Mesenteric fat pad (tissue), 1 donor: ENCODE data around the gene CCDC106. TPM values are rescaled to one million over a fixed set of nuclear protein-coding genes. Genes with fewer than 3 reads are reported as not detected.

Experiments
- DNase-seq: peaks from one replicate; pipeline ENCODE4 v3.0.0-alpha.2; 2020; ENCODE audit warnings: low spot score
- total RNA-seq: library from RNA; stranded (reverse); fragmentation: NEBNext Ultra II Directional; extraction: Animal tissue kit (Norgen Biotek cat#: 25700); gene quantifications from one replicate; pipeline ENCODE4 v1.2.1, GENCODE V29; 2021
- donor health status: DM: yes; HTN: yes; CAD: no.

CCDC106 gene
- total RNA-seq, 1 donor from 2014 or later: 16.4 TPM

GRCh38 chr19:55635334-55635717 lies 12.7 kb upstream of the CCDC106 start:
- DNase-seq: no peak

GRCh38 chr19:55635856-55636440 lies 12.1 kb upstream of the CCDC106 start:
- no peak for DNase-seq

GRCh38 chr19:55636723-55637122 lies 11.3 kb upstream of the CCDC106 start:
- DNase-seq: no peak

GRCh38 chr19:55637534-55637933 lies 10.5 kb upstream of the CCDC106 start:
- DNase-seq: no peak

- no peak for DNase-seq
Measured at GRCh38 chr19:55638864-55639359, 9.1 kb upstream of the CCDC106 start.

- DNase-seq: no peak
Measured at GRCh38 chr19:55640043-55640576, 7.9 kb upstream of the CCDC106 start.

GRCh38 chr19:55640577-55641425 lies 7.2 kb upstream of the CCDC106 start, which contains the start of gene ZNF580:
ZNF580 (plus strand) TSS chr19:55641002; CDS start chr19:55642509, 1,507 bp downstream.
- DNase-seq: no peak

- DNase-seq: no peak
Measured at GRCh38 chr19:55641426-55642152, 6.4 kb upstream of the CCDC106 start.

GRCh38 chr19:55642153-55643002 lies 5.6 kb upstream of the CCDC106 start:
- DNase-seq: no peak

GRCh38 chr19:55643003-55643886 lies 4.8 kb upstream of the CCDC106 start, which contains the start of gene ZNF581:
ZNF581 (plus strand) TSS chr19:55643649; CDS start chr19:55644572, 923 bp downstream.
- DNase-seq: no peak

GRCh38 chr19:55643887-55644176 lies 4.2 kb upstream of the CCDC106 start:
- DNase-seq: no peak

- DNase-seq: no peak
Measured at GRCh38 chr19:55644191-55644833, 3.7 kb upstream of the CCDC106 start.

GRCh38 chr19:55644842-55645511 lies 3.0 kb upstream of the CCDC106 start:
- no peak for DNase-seq

GRCh38 chr19:55645512-55645881 lies 2.5 kb upstream of the CCDC106 start:
- no peak for DNase-seq

GRCh38 chr19:55646889-55647731 lies 902 bp upstream of the CCDC106 start:
- no peak for DNase-seq

GRCh38 chr19:55648585-55649267 lies 714 bp downstream of the CCDC106 start:
- DNase-seq: no peak
